A673 (cell line): ENCODE results near the gene NUDC.
"Not testable (repeated sequence)": the region's sequence is repeated elsewhere in the genome, so short reads cannot be mapped to it uniquely, and the experiment has no call there.

ENCODE experiments used
- CTCF ChIP-seq: fragments of 300-800, 200-600 bp; sonication (generic); conservative IDR thresholded peaks from 2 replicates; pipeline ENCODE4 v1.5.1; 2017; ENCODE audit warnings: low read depth, mild to moderate bottlenecking, antibody characterized with exemption, low read length, moderate library complexity, mixed read lengths
- EZH2 ChIP-seq: fragments of 200-600 bp; sonication (generic); IDR thresholded peaks from 2 replicates; pipeline ENCODE4 v1.6.1; 2017; ENCODE audit warnings: borderline replicate concordance, low read depth, mild to moderate bottlenecking, mixed read lengths, antibody characterized with exemption, low read length; ENCODE audit not compliant: poor library complexity, severe bottlenecking

GRCh38 chr1:26989403-26990109 lies 68.0 kb downstream of the NUDC start:
- TF ChIP-seq CTCF, EZH2: not testable (repeated sequence)
